HG02970 (cell line): ENCODE measurements around the gene SLITRK2.

Experiments used
- ATAC-seq: cut with Tn5 transposase; IDR thresholded peaks from one replicate; pipeline ENCODE4 v1.9.1; 2021; ENCODE audit warnings: mild to moderate bottlenecking, moderate library complexity, moderate number of reproducible peaks; ENCODE audit not compliant: unreplicated experiment, low FRiP score

The SLITRK2 gene

GRCh38 chrX:145848448-145848847, 30.8 kb downstream of the SLITRK2 start:
- ATAC-seq: no peak

- ATAC-seq: no peak
Observed at GRCh38 chrX:145848857-145849256, 31.2 kb downstream of the SLITRK2 start.

- no peak for ATAC-seq
Observed at GRCh38 chrX:145853181-145853580, 35.6 kb downstream of the SLITRK2 start.

GRCh38 chrX:145856181-145856580, 38.6 kb downstream of the SLITRK2 start:
- no peak for ATAC-seq

- ATAC-seq: no peak
Observed at GRCh38 chrX:145861818-145862217, 44.2 kb downstream of the SLITRK2 start.

- no peak for ATAC-seq
Observed at GRCh38 chrX:145865082-145865481, 47.5 kb downstream of the SLITRK2 start.
